Embryonic facial prominence (tissue), 1 donor: ENCODE results near the gene DPF3.

Experiments used
- DNase-seq: peaks from one replicate; pipeline ENCODE4 v3.0.0-alpha.2; 2016; ENCODE audit errors: extremely low spot score

The DPF3 gene

DNA sequence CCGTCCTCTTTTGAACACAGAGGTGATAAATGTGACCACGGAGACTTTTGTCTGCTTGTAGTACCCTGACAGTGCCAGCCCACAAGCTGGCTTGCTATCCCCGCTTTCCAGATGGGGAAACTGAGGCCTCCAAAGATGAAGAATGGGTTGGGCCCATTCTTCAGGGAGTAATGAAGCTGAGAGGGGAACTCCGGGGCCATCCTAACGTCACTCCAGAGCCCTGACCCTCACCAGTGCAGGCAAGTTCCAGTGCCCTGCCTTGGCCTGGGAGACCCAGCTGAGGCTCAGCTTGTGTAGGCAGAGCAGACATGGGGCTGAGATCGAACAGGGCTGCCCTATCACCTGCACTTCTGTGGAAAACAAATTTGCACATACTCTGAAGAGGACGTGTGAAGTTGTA lies 277.1 kb downstream of the DPF3 start:
- no peak for DNase-seq

DNA sequence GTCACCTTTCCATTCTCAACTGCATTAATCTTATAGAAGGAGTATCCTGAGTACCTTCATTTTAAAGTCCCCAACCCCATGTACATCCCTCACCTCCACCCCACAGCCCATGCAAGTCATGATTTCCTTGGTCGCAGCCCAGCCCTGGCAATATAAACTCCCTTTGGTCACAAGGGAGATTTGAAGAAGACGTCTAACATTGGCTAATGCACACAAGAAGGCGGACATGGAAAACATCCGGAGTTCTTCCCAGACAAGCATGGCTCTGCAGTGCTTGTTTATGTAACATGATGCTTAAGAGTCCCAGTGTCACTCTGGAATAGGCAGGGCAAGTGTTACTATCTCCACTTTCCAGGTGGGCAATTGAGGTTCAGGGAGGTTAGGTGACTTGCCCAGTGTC lies 277.6 kb downstream of the DPF3 start:
- DNase-seq, result no peak

- DNase-seq, result no peak
These were observed 278.3 kb downstream of the DPF3 start for GRCh38 chr14:72615451-72616121.

DNA sequence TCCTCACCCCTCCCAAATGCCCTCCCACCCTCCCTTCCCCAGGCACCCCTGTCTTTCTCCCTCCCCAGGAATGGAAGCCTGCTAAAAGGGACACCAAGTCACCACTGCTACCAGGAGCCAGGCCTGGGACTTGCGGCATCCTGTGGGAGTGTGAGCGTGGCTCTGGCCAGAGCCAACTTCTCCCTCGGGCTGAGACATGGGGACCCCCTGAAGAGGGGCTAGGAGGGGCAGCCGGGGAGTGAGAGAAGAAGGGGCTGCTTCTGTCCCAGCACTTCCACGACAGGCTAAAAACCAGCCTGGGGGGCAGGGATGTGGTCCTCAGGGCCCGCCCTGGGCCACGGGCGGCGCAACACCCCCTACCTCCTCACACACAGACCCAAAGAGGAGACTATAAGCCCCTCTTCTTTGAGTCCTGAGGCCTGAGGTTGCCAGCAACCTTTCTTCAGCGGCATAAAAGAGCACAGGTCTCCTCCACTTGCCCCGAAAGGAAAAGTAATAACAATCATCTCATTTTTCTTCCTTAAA lies 278.9 kb downstream of the DPF3 start:
- DNase-seq, result no peak

DNA sequence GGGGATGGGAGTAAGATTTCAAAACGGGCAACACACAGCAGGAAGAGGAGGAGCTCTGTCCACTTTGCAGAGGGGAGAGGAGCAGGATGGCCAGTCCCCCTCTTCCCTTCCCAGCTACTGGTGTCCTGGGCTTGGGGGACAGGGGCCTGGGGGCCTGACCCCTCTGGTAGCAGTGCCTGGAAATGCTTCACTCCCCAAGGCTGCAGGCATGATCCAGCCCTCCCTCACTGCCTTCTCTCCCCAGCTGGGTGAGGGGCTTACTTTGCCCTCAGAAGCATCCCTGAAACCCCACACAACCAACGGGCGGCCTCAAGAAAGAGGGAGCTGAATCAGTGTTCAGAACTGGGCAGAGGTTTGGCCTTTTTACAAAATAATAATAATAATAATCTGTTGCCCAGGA lies 279.5 kb downstream of the DPF3 start:
- DNase-seq, result no peak

DNA sequence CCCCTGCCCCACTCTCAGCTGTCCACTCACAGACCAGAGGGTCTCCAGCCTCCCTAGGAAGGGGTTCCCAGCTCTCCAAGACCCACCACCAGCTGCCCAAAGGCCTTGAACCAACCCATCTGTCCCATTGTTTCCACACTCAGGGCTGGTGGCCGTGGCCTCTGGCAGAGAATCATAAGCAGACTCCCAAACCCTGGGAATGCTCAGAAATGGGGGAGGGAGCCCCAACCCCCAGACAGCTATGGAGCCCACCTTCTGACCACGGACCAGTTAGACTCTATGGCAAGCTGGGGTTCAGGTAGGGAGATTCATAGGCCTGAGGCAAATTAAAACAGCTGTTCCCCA lies 280.0 kb downstream of the DPF3 start:
- no peak for DNase-seq

DNA sequence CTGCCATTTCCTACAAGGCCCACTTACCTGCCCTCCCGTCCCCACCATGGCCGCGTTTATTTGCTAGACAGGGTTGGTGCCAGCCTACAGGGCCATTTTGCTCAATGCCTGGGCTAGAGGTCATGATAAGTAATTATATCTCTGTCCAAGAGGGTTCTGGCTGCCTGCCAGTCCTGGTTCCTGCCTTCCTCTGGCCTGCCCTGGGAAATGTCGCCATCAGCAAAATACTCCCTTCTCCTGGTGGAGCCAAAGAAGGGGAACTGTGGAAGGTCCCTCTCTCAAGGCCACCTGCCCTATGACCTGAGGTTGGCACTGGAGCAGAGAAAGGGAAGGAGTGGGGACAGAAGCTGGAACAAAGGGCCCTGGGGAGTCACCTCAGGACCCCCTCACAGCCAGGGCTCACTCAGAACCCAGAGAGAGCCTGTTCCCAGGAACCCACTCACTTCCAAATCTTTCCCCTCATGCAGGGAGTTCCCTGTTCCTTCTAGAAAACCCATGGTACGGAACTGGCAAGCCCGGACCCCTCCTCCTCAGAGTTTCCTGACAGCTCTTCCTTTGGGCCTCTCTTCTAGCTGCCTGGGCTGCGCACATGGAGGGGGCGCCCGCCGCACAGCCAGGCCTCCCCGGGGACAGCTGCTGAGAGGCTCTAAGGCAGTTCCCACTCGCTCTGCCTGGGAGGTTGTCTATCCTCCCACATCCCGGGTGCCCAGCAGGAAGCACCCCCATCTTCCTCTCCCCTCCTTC lies 280.5 kb downstream of the DPF3 start:
- DNase-seq, result no peak

DNA sequence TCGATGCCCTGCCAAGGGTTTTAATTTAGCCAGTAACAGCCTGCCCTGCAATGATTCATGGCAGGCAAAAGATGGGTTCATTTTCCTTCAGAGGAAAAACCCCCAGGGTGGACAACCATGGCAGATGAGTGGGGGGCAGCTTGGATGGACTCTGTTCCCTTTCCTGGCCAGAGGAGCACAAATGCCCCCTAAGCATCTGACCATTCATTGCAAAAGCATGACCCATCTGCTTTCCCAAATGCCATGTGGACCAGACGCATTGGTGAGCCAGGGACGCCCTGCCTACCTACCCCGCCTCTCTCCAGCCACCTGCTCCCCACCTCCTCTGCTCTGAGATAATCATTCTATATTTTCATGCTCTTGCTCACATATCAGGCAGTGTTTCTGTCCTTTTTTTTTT lies 281.9 kb downstream of the DPF3 start:
- no peak for DNase-seq

GRCh38 chr14:72611506-72611905 lies 282.4 kb downstream of the DPF3 start:
- DNase-seq, result no peak

DNA sequence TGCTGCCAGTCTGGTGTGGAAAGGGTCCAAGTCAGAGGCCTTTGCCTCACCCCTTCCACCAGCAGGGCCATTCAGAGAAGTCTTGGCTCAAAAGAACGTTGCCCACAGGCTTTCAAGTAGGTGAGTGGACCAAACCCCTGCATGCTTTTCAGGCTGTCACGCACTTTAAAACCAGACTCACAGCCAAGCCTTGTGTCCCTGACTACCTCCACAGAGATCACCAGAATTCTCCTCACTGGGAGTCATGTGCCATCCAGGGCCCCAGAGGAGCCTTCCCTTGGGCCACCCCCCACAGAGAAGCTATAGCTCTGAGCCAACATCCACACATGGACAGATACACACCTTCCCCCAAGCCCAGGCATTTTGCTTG lies 283.1 kb downstream of the DPF3 start:
- DNase-seq, result no peak

DNA sequence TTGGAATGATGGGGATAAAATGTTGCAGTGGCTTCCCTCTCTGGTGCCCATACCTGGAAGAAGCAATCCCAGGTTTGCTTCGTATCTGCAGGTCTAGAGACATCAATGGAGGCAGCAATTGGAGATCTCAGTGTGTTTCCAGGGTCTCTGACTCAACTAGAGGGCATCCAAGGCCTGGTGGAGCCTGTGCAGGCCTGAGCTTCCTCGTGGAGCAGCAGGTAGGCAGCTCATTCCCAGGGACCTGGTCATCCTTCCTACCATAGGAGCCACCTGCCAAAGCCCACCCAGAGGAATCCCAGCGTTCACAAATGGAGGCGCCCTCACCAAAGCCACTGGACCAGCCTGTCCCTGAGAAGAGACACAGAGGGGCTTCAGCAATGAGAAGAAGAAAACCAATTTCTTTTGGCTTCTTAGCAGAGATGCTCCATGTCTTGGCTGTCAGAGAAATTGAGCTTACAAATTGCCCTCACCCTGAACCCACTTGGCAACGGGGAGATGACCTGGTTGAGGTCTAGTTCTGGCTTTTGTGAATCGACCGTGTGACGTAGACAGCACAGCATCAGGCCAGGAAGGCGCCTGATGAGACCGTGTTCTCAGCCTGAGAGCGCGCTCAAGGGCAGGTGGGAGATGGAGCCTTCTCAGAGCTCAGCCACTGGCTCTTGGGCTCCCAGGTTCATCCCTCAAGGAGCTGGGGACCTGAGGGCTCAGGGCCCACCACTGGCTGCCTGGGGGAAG lies 283.6 kb downstream of the DPF3 start:
- no peak for DNase-seq

GRCh38 chr14:72609205-72609916 lies 284.5 kb downstream of the DPF3 start:
- no peak for DNase-seq

DNA sequence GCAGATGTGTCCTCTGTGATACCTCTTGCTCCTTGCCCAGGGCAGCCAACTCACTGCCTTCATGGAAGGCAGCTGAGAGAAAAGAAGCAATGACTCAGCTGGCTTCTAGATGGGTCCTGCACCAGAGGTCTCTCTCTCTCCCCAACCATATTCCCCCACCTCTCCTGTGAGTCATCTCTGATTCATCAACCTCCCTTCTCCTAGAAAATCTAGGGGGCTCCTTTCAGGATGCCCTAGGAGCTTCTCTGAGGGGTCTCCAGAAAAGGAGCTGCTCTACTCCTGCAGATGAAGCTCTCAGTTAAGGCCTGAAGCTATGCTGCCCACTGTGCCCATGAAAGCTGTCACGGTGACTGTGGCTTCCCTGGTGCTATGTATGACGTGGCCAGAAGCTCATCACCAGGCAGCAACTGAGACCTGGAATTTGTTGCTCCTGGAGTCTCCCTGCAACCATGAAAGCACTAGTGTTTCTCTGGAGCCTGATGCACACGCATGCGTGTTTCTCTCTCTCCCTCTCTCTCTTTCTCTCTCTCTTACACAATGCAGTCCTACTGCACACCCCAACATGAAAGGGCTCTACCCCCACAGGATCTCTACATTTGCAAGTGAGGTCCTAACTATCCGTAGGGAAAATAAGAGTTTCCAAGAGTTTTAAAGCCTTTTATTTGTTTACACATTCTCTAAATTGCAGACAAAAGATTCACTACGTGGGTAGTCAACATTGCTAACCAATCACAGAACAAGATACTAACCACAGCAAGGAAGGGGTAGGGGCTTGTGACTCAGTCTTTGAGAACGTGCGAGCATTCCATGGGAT lies 285.3 kb downstream of the DPF3 start:
- DNase-seq, result no peak

- DNase-seq, result no peak
These were observed 286.3 kb downstream of the DPF3 start for GRCh38 chr14:72607386-72608130.

- DNase-seq, result no peak
These were observed 287.0 kb downstream of the DPF3 start for GRCh38 chr14:72606879-72607278.

GRCh38 chr14:72605921-72606220 lies 288.0 kb downstream of the DPF3 start:
- DNase-seq, result no peak

- no peak for DNase-seq
These were observed 288.6 kb downstream of the DPF3 start for GRCh38 chr14:72605096-72605920.

DNA sequence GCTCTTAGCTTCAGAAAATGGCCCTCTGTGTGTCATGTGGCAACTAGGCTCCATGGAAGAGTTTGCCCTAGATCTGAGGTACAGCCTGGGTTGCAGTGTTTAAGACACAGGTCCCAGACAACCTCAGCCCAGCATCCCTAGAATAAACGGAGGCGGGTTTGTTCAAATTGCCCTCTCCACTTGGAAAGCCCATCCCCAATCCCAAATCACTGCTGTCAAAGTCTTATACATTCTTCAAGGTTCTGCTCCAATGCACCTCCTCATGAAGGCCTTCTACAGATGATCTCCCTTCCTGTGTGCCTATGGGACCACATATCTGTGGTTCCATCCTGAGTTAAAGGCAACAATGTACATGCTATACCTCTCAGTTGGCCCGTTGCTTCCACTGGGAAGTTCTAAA lies 289.8 kb downstream of the DPF3 start:
- DNase-seq, result no peak

DNA sequence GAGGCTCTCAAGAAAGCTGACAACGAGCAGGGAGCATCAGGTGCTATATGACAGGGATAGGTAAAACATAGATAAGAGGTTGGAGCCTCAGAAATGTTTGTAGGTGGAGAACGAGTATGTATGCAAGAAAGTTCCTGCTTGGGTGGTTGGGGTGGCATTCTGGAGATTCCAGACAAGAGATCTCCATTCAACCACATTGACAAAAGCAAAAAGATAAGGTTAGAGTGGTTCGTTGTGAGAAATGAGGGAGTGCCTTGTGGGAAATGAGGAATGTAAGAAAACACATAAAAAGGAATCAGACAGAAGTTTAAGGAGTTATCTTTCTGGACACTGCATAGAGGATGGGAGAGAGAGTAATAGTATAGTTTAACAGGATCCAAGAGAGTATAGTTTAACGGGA lies 290.3 kb downstream of the DPF3 start:
- no peak for DNase-seq
